NCI-H1436 (cell line): ENCODE results near the gene TSPAN9.

ENCODE experiments used
- DNase-seq: peaks from one replicate; lab custom pipeline; 2025; lab: John Stamatoyannopoulos, UW

TSPAN9 gene

DNA sequence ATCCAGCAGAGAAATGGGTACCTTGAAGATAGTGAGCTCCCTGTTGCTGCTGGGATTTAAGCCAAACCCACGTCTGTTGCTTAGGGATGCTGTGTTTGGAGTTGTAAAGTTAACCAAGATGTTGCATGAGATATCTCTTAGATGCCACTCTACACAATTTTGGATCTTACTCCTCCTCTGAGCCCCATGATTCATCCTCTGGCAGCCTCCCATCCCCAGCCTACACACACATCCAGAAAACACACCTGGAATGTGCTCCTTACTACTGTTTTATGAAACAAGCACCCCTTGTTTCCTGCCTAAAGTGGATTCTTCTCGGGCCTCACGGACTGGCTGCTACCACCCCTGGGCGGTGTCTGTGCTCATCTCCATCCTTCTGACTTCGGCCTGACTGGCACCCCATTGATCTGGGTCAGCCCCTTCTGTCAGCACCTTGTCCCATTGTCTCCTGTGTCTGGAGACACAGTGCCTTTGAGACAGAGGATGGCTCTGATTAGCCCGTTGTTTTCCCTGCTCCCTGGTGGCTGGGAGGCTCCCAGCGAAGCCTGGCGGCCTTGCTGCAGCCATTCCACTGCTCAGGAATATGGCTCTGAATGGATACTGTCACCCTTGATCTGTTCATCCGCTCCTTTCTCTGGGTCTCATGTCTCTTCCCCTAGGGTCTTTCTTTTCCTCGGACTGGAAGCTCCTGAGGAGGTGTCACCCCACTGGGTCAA, 24.3 kb downstream of the TSPAN9 start:
- no peak for DNase-seq

- DNase-seq, result no peak
These were observed 25.7 kb downstream of the TSPAN9 start for GRCh38 chr12:3102771-3103410.

- DNase-seq, result no peak
These were observed 26.6 kb downstream of the TSPAN9 start for GRCh38 chr12:3103806-3104205.

DNA sequence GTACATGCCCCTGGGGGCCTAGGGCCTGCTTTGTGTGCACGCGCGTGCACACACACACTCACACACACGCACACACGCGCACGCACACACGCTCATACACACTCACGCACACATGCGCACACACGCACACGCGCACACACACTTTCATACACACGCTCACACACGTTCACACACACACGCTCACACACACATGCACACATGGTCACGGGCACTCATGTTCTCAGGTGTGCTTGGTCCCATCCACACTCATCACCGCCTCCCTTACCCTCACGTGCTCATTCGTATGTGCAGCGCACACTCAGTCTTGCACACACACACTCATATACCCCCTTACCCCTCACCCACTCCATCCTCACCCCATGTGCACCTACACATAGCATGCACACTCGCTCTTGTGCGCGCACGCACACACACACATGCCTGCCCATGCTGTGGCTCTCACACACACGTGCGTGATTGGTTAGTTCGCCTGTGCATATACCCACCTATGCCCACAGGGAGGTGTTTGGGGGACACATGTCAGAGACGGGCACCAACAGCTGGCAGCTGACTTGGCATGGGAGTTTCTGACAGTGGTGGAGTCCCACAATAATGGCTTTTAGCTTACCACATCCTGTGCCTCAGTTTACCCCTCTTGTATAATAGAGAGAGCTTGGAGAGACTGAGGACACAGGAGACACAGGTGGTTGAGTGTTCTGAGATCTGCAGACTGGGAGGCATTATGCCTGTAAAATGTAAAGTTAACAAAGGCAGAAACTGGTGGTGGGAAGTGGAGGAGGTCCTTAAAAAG, 28.7 kb downstream of the TSPAN9 start:
- DNase-seq, result no peak

GRCh38 chr12:3106579-3106978, 29.4 kb downstream of the TSPAN9 start:
- DNase-seq, result no peak

- DNase-seq, result no peak
These were observed 29.9 kb downstream of the TSPAN9 start for GRCh38 chr12:3107071-3107583.

DNA sequence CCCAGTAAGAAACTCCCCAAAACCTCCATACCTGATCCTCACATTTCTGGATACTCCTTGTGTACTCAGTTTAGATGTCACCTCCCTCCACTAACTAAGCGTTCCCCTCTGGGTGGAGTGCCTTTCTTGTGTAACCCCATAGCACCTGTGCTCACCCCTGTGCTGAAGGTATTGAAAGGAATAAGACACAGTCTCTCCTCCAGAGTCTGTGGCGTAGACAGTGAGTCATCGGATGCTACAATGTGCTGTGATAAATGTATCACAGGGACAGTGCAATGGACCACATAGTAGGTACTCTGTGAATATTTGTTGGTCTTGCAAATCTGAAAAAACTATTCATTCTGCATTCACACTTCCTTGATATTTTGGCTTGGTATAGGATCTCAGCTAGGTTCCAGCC, 30.8 kb downstream of the TSPAN9 start:
- no peak for DNase-seq

GRCh38 chr12:3110578-3110977, 33.4 kb downstream of the TSPAN9 start:
- no peak for DNase-seq

DNA sequence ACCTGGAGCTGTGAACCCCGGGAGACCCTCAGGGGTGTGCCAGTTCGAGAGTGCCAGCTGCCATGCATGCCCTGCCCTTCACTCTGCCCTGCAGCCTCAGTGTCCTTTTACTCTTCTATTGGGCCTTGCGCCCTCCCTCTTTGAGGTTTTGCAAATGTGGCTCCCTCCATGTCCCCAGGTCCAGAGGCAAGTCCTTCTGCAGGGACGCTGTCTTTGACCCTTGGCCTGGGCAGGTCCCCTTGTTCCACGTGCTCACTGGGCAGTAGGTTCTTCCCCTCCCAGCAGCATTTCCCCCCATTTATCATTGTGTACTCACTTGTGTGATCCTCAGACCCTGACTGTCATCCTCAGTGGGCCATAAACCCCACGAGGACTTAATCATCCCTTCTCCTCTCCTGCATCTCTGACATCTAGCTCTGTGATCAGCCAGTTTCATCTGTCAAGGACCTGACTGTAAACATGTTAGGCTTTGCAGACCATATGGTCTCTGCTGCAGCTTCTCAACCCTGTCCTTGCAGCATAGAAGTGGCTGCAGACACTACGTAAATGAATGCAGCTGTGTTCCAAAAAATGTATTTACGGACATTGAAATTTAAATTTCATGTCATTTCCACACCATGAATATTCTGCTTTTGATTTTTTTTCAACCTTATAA, 36.6 kb downstream of the TSPAN9 start:
- no peak for DNase-seq

- no peak for DNase-seq
These were observed 37.5 kb downstream of the TSPAN9 start for GRCh38 chr12:3114671-3115070.

DNA sequence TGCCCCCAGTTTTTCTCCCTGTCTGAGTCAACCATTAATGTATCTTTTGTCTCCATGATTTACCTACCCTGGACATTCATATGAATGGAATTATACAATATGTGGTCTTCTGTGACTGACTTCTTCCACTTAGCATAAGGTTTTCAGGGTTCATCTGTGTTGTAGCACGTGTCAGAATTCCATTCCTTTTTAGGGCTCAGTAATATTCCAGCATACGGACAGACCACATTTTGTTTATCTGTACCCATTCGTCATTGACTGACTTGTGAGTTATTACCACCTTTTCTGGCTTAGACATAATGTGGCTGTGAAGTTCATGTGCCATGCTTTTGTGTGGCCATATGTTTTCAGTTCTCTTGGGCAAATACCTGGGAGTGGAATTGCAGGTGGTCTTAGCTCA, 37.9 kb downstream of the TSPAN9 start:
- DNase-seq, result no peak

DNA sequence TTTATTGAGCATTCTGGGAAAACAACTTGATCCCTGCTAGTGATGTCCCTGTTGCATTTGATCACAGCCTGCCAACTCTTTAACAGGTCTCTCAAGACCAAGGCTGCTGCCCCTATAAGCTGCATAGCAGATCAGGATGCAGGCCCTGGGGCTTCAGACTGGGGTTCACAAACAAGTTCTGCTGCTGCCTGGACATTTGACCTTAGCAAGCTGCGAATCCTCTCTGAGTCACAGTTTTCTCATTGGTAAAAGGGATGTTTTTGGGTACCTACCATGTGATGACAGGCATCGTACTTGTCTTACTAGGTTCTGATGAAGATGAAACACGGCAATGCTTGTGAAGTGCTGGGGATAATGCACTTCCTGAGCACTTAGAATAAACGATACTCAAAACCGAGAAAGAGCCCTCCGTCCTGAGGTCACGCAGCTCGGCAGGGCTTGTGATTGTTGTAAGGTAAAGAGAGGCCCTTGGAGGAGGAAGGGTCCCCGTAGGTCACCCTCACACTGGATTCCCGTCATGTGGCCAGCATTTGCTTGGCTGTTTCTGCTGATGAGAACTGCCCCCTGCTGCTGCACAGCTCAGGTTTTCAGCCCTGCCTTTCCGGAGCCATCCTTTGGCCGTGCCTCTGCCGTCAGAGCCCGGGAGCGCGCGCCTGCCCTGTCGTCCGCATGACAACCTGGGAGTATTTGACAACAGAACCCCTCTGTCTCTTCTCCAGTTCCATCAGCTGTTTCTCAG, 39.1 kb downstream of the TSPAN9 start:
- no peak for DNase-seq

- DNase-seq, result no peak
These were observed 40.0 kb downstream of the TSPAN9 start for GRCh38 chr12:3117144-3117581.

GRCh38 chr12:3117591-3118015, 40.4 kb downstream of the TSPAN9 start:
- no peak for DNase-seq

DNA sequence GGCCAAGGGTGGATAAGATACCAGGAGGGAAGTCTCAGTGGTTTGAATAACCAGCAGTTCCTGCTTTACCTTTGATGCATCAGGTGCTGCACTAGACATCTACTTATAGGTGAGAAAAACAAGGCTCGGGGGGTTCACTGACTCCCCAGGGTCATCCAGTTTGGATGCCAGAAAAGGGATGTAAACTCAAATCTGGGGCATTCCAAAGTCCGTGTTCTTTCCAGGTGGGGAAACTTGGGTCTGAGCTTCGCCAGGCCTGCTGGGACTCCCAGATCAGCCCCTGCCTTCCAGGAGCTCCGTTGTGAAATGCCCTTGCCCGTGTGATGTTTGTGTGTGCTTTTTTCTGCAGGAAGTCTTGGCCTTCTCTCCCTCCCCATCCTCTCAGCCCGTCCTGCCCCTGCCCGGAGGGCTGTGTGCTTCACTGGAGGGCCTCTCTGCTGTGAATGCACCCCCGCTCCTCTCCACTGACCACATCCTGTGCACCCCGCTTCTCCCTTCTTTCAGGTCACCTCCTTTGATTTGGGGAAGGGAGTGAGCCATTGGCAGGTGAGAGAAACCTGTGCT, 42.1 kb downstream of the TSPAN9 start:
- no peak for DNase-seq

DNA sequence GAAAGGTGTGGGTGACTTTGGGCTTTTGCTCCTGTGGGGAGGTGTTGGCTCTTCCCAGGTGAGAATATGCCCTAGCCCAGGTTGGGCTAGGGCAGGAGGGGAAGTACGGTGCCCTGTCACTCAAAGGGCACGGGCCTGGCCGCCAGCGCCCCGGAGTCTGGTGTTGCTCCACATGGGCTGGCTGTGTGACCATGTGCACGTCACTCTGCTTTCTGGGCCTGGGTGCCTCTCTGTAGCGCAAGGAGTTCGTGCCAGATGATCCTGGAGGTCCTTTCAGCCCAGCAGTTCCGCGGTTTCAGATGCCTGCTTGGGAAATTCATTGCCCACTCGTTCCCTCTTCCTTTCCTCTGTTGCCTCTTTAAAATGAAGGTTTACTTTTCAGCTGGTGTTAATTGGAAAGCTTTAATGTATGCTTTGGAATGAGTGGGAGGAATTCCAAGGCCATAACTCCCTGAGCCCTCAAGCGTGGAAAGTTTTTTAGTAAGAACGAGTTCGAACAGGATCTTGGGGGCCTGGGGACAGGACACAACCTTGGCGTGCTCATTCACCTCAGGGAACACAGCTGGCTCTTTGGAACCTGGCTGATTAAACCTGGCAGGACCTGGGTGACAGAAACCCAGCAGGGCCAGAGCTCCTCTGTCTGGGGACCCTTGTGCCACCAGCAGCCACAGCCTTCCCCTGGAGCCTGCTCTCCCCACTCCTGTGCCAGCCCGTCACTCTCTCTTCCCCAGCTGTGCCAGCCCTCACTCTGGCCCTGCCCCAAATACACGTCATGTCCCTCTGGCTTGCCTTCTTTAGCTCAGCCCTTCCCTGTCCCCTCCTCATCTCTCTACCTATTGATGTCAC, 42.8 kb downstream of the TSPAN9 start:
- DNase-seq, result no peak

GRCh38 chr12:3120701-3121100, 43.5 kb downstream of the TSPAN9 start:
- DNase-seq, result no peak

DNA sequence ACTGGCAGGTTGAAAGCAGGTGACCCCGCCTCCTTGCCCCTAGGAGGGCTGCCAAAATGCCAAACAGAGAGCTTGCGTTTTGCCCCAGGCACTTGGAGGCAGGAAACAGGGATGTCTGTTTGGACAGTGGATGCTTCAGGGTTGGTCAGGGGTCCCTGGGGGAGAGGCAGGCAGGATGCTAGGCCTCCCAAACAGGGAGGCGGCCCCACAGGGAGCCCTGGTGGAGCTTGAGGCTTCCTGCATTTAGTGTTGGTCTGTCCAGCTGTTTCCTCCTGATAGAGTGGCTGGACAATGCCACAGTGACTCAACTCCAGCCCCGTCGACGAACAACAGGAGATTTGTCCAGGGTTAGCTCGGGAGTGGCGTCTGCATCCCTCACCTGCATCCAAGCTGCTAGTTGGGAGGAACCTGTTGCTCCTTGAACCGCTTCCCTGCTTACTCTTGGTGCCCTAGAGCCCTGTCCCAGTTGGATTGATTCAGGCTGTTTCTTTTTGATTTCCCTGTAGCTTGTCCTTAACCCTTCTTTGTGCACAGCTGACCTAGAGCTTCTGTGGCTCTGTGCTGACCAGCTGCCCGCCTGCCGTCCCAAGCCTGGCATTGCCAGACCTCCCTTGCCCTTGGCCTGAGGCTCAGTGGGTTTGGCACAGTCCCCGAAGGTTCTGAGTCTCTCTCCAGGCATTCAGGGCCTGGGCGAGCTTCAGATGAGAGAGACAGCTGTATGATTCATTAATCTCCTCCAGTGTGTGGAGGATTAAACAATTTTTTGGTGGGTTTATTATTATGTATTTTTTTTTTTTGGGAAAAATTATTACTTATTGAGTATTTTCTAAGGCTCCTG, 45.9 kb downstream of the TSPAN9 start:
- no peak for DNase-seq

GRCh38 chr12:3123729-3124128, 46.5 kb downstream of the TSPAN9 start:
- DNase-seq, result no peak
